Measurements from ENCODE around the gene HOXC12. TPM values are rescaled to one million over a fixed set of nuclear protein-coding genes. Genes with fewer than 3 reads are reported as not detected.

The HOXC12 gene
- total RNA-seq, 1 experiment from 2014 or later: 5.1 TPM

GRCh38 chr12:53947743-53948142 lies 7.0 kb upstream of the HOXC12 start:
- ATAC-seq: no peak; the same call in 1 of the 2 replicates
- POLR2A ChIA-PET: no interaction called here
- BruUV-seq (replicated peaks): no TSS peak
- peaks cover 86% of the 10 kb centered on the region for H3K4me1 ChIP-seq (ENCODE audit: control insufficient read depth, insufficient read depth, low read length)
- peak overlapping the region; percentile 88 for H3K27ac ChIP-seq (ENCODE audit: low read length)
- H3K9me3 ChIP-seq (ENCODE audit: control insufficient read depth, insufficient read depth, low read depth, low read length): no peaks in the 10 kb centered on the region
- intact Hi-C loops (cut with micrococcal nuclease; ENCODE audit: unreplicated experiment) (loop anchor here (5.0 kb wide), 2 partner anchors 120 to 180 kb away; no protein-coding TSS in a partner anchor), in situ Hi-C loops (cut with HindIII; ENCODE audit: low pct_unique_long_range_greater_than_20kb, low sequenced_read_pairs) (no loop called here)
- CTCF ChIA-PET: no interaction called here
- H3K4me3 ChIP-seq (ENCODE audit: low read depth in 2 of 2, low read length in 2 of 2): no peak overlapping the region
- H3K36me3 ChIP-seq (ENCODE audit: control insufficient read depth, insufficient read depth, low read length): peaks cover under 1% of the 10 kb centered on the region
- TF ChIP-seq POLR2AphosphoS5 (IDR thresholded peaks at IDR 0.05; ENCODE audit: low read depth, low read length) (no peak), TCF7L2 (IDR thresholded peaks at IDR 0.05; ENCODE audit: low read depth, low read length) (peak; percentile 30; the same call in 1 of the 2 replicates)
- H3K27me3 ChIP-seq (ENCODE audit: control insufficient read depth, insufficient read depth, low read length): no peaks in the 10 kb centered on the region
- no peak for DNase-seq (ENCODE audit: low read depth, low spot score)

GRCh38 chr12:53948650-53949593 lies 5.8 kb upstream of the HOXC12 start:
- ATAC-seq: peak; percentile 59
- ChIA-PET POLR2A (interaction anchor here (0.5 to 0.7 kb wide), 2 partner anchors 209 to 214 kb away, joined by 5 to 7 read pairs; no protein-coding TSS in a partner anchor), CTCF (interaction anchor here (0.6 kb wide), 2 partner anchors 50 to 79 kb away, joined by 6 to 12 read pairs; partner anchors contain the start of gene HOXC6)
- no peaks in the 10 kb centered on the region; the same call in 1 of the 2 replicates for H3K36me3 ChIP-seq (ENCODE audit: control insufficient read depth, insufficient read depth, low read length)
- in situ Hi-C loops (cut with HindIII; ENCODE audit: low pct_unique_long_range_greater_than_20kb, low sequenced_read_pairs): no loop called here
- H3K4me1 ChIP-seq (ENCODE audit: control insufficient read depth, insufficient read depth, low read length): peaks cover 89% of the 10 kb centered on the region
- no peaks in the 10 kb centered on the region for H3K27me3 ChIP-seq (ENCODE audit: control insufficient read depth, insufficient read depth, low read length)
- H3K9me3 ChIP-seq (ENCODE audit: control insufficient read depth, insufficient read depth, low read depth, low read length): no peaks in the 10 kb centered on the region
- peak overlapping the region; percentile 88 for H3K27ac ChIP-seq (ENCODE audit: low read length)
- DNase-seq (ENCODE audit: low read depth, low spot score): no peak
- H3K4me3 ChIP-seq (ENCODE audit: low read depth in 2 of 2, low read length in 2 of 2): no peak overlapping the region
- BruUV-seq (replicated peaks): no TSS peak
- intact Hi-C loops (cut with micrococcal nuclease; ENCODE audit: unreplicated experiment): loop anchor here (5.0 kb wide), 2 partner anchors 122 to 182 kb away; no protein-coding TSS in a partner anchor
- no peak for TF ChIP-seq TCF7L2 (IDR thresholded peaks at IDR 0.05; ENCODE audit: low read depth, low read length)
- TF ChIP-seq CTCF (IDR thresholded peaks at IDR 0.05): peak; percentile 76
- TF ChIP-seq POLR2AphosphoS5 (IDR thresholded peaks at IDR 0.05; ENCODE audit: low read depth, low read length): no peak

- intact Hi-C loops (cut with micrococcal nuclease; ENCODE audit: unreplicated experiment) (loop anchor here (5.0 kb wide), 2 partner anchors 123 to 183 kb away; no protein-coding TSS in a partner anchor), in situ Hi-C loops (cut with HindIII; ENCODE audit: low pct_unique_long_range_greater_than_20kb, low sequenced_read_pairs) (no loop called here)
- no peaks in the 10 kb centered on the region for H3K27me3 ChIP-seq (ENCODE audit: control insufficient read depth, insufficient read depth, low read length)
- H3K36me3 ChIP-seq (ENCODE audit: control insufficient read depth, insufficient read depth, low read length): no peaks in the 10 kb centered on the region; the same call in 1 of the 2 replicates
- H3K4me1 ChIP-seq (ENCODE audit: control insufficient read depth, insufficient read depth, low read length): peaks cover 89% of the 10 kb centered on the region
- ChIA-PET CTCF (interaction anchor here (0.6 to 0.8 kb wide), 3 partner anchors 11 to 78 kb away, joined by 3 to 12 read pairs (median 6); partner anchors contain the start of genes HOXC13 and HOXC6), POLR2A (interaction anchor here (0.5 to 0.7 kb wide), 2 partner anchors 210 to 215 kb away, joined by 5 to 7 read pairs; no protein-coding TSS in a partner anchor)
- peak overlapping the region; percentile 88 for H3K27ac ChIP-seq (ENCODE audit: low read length)
- H3K4me3 ChIP-seq (ENCODE audit: low read depth in 2 of 2, low read length in 2 of 2): peak overlapping the region in 1 of 2 experiments; percentile 3; a peak in 1 of 4 replicates
- no TSS peak for BruUV-seq (replicated peaks)
- ATAC-seq (no peak), DNase-seq (ENCODE audit: low read depth, low spot score) (no peak)
- no peaks in the 10 kb centered on the region for H3K9me3 ChIP-seq (ENCODE audit: control insufficient read depth, insufficient read depth, low read depth, low read length)
- TF ChIP-seq TCF7L2 (IDR thresholded peaks at IDR 0.05; ENCODE audit: low read depth, low read length) (no peak), REST (IDR thresholded peaks at IDR 0.05; ENCODE audit: insufficient read depth in 1 of 2, low read depth in 2 of 2, low read length in 1 of 2) (no peak), CTCF (IDR thresholded peaks at IDR 0.05) (no peak)
Measured at GRCh38 chr12:53949631-53950436, 4.9 kb upstream of the HOXC12 start.

Data from Panc1 (cell line).